Endothelial cell of umbilical vein (primary cell): ENCODE data around the gene HLA-DQA1.
"Not testable (repeated sequence)": the region's sequence is repeated elsewhere in the genome, so short reads cannot be mapped to it uniquely, and the experiment has no call there.

Experiments used
- EZH2 ChIP-seq: IDR thresholded peaks from 2 replicates; pipeline ENCODE4 v1.6.1; 2012; ENCODE audit warnings: borderline replicate concordance, low read depth, mild to moderate bottlenecking, moderate library complexity, low read length, inconsistent platforms; ENCODE audit not compliant: severe bottlenecking
- JUN ChIP-seq: IDR thresholded peaks from 2 replicates; pipeline ENCODE4 v1.6.1; 2011; ENCODE audit warnings: borderline replicate concordance, low read depth; ENCODE audit not compliant: insufficient read length, insufficient read depth
- POLR2AphosphoS5 ChIP-seq: IDR thresholded peaks from 2 replicates; pipeline ENCODE4 v1.6.1; 2012; ENCODE audit warnings: low read depth, mild to moderate bottlenecking, control low read depth, low read length, moderate library complexity; ENCODE audit not compliant: insufficient read depth
- TF ChIP-seq, protein P1 (sequence below), 2 donors: IDR thresholded peaks; 1 replicate in 1 of 2; 2 replicates in 1 of 2; pipeline ENCODE4 v1.5.1; 2011; ENCODE audit warnings: low read length in 2 of 2, mild to moderate bottlenecking in 2 of 2, moderate library complexity in 2 of 2, control low read depth in 1 of 2, inconsistent platforms in 1 of 2, low read depth in 1 of 2; ENCODE audit not compliant: insufficient read depth in 1 of 2; ENCODE audit errors: extremely low read depth in 1 of 2

- not testable (repeated sequence) for TF ChIP-seq POLR2AphosphoS5, EZH2, JUN
- TF ChIP-seq, protein P1, sequence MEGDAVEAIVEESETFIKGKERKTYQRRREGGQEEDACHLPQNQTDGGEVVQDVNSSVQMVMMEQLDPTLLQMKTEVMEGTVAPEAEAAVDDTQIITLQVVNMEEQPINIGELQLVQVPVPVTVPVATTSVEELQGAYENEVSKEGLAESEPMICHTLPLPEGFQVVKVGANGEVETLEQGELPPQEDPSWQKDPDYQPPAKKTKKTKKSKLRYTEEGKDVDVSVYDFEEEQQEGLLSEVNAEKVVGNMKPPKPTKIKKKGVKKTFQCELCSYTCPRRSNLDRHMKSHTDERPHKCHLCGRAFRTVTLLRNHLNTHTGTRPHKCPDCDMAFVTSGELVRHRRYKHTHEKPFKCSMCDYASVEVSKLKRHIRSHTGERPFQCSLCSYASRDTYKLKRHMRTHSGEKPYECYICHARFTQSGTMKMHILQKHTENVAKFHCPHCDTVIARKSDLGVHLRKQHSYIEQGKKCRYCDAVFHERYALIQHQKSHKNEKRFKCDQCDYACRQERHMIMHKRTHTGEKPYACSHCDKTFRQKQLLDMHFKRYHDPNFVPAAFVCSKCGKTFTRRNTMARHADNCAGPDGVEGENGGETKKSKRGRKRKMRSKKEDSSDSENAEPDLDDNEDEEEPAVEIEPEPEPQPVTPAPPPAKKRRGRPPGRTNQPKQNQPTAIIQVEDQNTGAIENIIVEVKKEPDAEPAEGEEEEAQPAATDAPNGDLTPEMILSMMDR (IDR thresholded peaks at IDR 0.05; ENCODE audit: extremely low read depth in 1 of 2, insufficient read depth in 1 of 2, low read depth in 1 of 2, low read length in 2 of 2) = not testable (repeated sequence)
Observed at GRCh38 chr6:32629793-32630192, 7.4 kb upstream of the HLA-DQA1 start.
